NT2/D1 (cell line): ENCODE data around the gene PUM1.

Source experiments
- SUZ12 ChIP-seq: IDR thresholded peaks from 2 replicates; pipeline ENCODE4 v1.6.1; 2011; ENCODE audit not compliant: insufficient read length, insufficient read depth; ENCODE audit errors: extremely low read depth
- YY1 ChIP-seq: IDR thresholded peaks from 2 replicates; pipeline ENCODE4 v1.6.1; 2011; ENCODE audit not compliant: insufficient read length, insufficient read depth
- ZNF274 ChIP-seq: IDR thresholded peaks from 2 replicates; pipeline ENCODE4 v1.6.1; 2011; ENCODE audit warnings: mild to moderate bottlenecking, low read depth, low read length

GRCh38 chr1:30947212-30947611, 118.3 kb downstream of the PUM1 start:
- TF ChIP-seq ZNF274, result no peak
- TF ChIP-seq YY1, result no peak
- no peak for TF ChIP-seq SUZ12
